T-helper 22 cell (primary cell): ENCODE measurements around the gene TMPRSS6.
A peak's percentile ranks its signal among the peaks of the same experiment; 100 is the strongest.

Experiments
- DNase-seq: peaks from one replicate; pipeline ENCODE4 v3.0.0-alpha.2; 2020; ENCODE audit warnings: low read depth

TMPRSS6 gene

GRCh38 chr22:37028692-37029674, 80.5 kb downstream of the TMPRSS6 start:
- DNase-seq: no peak

- no peak for DNase-seq
Measured at GRCh38 chr22:37027556-37027955, 82.0 kb downstream of the TMPRSS6 start.

GRCh38 chr22:37026325-37026724, 83.2 kb downstream of the TMPRSS6 start:
- no peak for DNase-seq

GRCh38 chr22:37025500-37026070, 83.9 kb downstream of the TMPRSS6 start:
- no peak for DNase-seq

GRCh38 chr22:37024339-37025157, 85.0 kb downstream of the TMPRSS6 start:
- no peak for DNase-seq

DNA sequence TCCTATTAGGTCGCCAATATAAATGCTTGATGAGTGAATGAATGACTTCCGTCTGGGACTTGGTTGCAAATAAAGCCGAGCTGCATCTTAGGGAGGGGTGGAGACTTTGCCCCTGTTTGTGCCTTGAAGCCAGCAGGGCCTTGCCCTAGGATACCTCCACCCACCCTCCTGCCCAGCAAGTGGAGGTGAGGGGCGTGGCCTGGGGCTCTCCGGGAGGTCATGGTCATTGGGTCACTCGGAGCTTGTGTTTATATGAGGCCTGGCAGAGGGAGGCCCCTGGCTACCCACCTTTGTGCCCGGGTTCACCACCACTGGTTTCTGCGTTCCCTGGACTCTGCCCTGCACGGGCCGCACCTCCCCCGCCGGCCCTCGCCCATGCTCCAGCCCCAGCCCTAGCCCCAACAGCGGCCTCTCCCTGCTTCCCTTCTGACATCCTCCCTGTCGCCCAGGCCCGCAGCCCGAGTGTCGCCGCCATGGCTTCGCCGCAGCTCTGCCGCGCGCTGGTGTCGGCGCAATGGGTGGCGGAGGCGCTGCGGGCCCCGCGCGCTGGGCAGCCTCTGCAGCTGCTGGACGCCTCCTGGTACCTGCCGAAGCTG, 85.7 kb downstream of the TMPRSS6 start:
- no peak for DNase-seq

DNA sequence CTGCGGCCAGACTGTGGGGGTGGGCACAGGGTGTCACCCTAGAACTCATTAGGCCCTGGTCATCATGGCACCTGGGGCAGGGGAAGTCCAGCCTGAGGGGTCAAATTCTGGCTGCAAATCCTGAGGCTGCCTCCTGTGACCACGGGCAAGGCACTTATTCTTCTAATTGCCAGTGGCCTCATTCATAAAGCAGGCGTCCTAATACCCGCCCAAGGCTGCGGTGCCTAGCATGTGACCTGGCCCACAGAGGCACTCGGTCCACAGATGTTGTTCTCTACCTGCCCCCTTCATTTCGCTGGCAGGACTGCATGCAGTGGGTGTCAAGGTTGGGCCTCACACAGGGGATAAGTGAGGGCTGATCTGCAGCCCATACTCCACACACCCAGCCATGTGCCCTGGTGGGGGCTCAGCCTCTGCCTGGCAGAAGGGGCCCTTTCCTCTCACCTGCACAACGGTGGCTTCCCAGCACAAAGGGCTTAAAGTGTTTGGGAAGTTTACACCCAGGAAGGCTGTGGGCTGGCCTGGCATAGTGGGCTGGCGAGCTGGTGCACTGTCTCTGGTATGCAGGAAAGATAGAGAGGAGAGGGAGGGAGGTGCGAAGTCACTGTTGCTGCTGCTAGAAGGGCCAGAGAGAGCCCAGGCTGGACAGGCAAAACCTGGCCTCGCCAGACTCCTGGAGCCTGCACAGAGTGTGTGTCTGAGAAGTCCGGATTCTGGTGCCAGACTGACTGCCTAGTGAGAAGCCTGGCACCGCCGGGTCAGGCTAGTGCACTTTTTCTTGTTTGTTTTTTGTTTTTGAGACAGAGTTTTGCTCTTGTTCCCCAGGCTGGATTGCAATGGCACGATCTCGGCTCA, 86.8 kb downstream of the TMPRSS6 start:
- DNase-seq: no peak

DNA sequence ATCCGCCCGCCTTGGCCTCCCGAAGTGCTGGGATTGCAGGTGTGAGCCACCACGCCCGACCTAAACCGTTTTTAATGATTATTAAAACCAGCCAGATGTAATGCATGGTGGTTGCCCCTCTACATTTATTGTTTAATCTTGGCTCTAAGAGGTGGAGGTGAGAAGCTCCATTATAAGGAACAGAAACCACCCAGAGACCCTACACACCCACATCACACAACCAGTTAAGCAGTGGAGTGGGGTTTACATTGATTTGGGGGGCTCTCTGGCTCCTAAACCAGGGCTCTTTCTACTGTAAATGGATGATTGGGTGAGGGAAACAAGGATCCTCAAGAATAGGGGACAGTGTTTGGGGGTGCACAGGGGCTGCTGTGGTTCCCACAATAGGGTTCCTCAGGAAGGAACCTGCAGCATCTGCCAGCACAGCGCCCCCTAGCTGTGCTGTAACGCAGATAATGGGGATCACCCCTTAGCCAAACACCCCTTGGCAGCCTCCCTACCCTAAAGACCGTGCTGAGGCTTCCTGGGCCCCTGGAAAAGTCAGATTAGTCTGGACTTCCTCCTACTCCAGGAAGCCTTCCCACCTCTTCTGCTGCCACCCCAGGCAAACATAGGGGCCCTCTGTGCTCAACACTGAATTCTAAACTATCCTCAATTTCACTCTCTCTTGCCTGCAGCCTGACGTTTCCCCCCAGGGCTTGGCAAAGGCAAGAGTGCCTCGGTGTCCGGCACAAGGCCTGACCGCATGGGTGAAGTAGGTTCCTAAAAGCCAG, 87.6 kb downstream of the TMPRSS6 start:
- peak; percentile 26 for DNase-seq

DNA sequence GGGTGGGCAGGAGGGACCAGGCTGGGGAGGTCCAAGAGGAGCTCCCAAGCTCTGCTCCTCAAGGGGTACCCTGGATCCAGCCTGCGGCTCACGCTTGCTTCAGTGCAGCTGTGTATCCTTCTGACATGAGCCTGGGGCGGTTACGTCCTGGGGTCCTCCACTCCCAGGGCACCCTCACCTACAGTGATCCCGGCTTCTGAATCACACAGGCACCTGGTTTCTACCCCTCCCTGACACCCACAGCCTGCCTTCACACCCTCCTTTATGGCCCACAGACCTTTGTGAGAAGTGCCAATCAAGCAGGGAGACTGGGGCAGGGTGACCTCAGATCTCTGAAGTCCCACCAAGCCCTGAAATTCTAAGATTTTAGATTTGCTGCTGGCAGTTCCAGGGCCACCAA, 88.5 kb downstream of the TMPRSS6 start:
- no peak for DNase-seq

DNA sequence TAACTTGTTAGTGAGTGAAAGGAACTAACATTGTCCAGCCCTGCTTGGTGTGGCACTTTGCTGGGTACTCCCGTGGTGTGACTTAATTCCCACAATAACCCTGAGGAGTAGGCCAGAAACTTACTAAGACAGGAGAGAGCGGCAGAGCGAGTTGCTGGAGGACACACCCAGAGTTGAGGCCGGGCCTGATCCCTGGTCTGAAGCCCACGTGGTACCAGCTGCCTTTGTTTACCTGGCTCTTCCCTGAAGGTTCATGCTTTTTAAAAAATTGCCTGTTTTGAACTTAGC, 89.4 kb downstream of the TMPRSS6 start:
- DNase-seq: no peak

- DNase-seq: no peak
Measured at GRCh38 chr22:37019309-37020191, 90.0 kb downstream of the TMPRSS6 start, which contains the start of the genes MPST and TST. Gene MPST (plus strand): TSS chr22:37019742. CDS start chr22:37019837, 95 bp downstream. Gene TST (minus strand): TSS chr22:37019447. CDS start chr22:37018732, 715 bp downstream.

DNA sequence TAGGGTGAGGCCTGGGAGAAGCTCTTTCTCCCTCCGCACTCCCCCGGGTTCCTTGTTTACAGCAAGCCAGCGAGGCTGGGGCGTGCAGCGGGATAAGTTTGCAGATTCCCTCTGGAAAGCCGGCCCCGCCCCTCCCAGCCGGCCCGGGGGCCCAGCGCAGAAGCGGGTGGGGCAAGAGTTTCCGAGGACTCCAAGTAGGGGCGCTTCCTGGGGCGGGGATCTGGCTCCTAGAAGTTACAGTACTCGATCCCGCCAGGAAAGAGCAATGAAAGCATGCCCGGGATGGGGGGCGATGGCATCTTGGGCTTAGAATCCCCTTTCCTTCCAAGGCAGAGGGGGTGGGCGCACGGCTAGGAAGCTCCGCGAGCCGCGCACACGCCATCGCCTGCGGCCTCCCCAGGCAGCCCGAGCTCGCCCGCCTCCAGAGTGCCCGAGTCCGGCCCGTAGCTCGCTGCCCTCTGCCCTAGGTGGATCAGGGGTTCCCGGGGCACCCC, 90.7 kb downstream of the TMPRSS6 start:
- no peak for DNase-seq

DNA sequence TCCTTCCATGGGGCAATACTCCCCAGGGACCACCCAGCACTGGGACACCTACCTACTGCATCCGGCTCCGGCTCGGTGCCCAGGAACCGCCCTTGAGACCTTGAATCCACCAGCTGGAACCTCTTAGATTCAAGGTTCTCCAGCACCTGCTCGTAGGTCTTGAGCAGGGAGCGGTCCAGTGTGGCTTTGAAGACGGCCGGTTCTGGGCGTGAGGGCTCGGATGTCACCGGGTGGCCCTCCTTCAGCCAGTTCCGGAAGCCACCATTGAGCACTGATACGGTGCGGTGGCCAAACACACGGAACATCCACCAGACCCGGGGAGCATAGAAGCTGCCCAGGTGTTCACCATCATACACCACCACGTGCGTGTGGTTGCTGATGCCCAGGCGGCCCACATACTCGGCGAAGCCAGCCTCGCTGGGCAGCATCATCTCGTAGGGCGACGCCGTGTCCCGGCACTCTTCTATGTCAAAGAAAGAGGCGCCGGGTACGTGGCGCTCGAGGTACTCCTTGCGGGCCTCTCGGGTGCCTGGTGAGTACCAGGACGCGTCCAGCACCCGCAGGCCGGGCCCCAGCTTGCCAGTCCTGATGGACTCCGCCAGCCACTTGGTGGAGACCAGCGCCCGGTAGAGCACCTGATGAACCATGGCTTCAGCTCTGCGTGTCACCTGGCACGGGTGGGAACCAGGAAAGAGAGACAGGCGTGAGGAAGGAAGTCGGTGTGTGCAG, 91.3 kb downstream of the TMPRSS6 start:
- DNase-seq: no peak

GRCh38 chr22:37017356-37017755, 92.2 kb downstream of the TMPRSS6 start:
- DNase-seq: no peak

- no peak for DNase-seq
Measured at GRCh38 chr22:37016134-37016910, 93.2 kb downstream of the TMPRSS6 start.

GRCh38 chr22:37015587-37015878, 94.0 kb downstream of the TMPRSS6 start:
- DNase-seq: no peak
